ENCODE data around the gene CTDSPL2. TPM values are rescaled to one million over a fixed set of nuclear protein-coding genes. Genes with fewer than 3 reads are reported as not detected.
"Not testable (repeated sequence)": the region's sequence is repeated elsewhere in the genome, so short reads cannot be mapped to it uniquely, and the experiment has no call there.

Gene CTDSPL2
- total RNA-seq, 1 donor from 2014 or later: 74.7 TPM

GRCh38 chr15:44536302-44536961 lies 109.0 kb downstream of the CTDSPL2 start:
- Mint-ChIP-seq H3K27ac (peak overlapping the region; percentile 98), H3K4me1 (peaks cover 25% of the 10 kb centered on the region), H3K9me3 (no peaks in the 10 kb centered on the region), H3K4me3 (peak overlapping the region; percentile 82), H3K36me3 (peaks cover 11% of the 10 kb centered on the region), H3K27me3 (ENCODE audit: low read depth) (no peaks in the 10 kb centered on the region)
- TF ChIP-seq CTCF (IDR thresholded peaks at IDR 0.05; ENCODE audit: unreplicated experiment): no peak
- peak in 1 of 2 experiments; percentile 83 for DNase-seq (ENCODE audit: low spot score in 2 of 2, unreplicated experiment in 2 of 2)

- peak within 1 kb of the TSS; percentile 98 for H3K27ac Mint-ChIP-seq
Observed at GRCh38 chr15:44536962-44537734, 109.7 kb downstream of the CTDSPL2 start, which contains the start of gene EIF3J. Gene EIF3J (plus strand): TSS chr15:44537147. CDS start chr15:44537195, 48 bp downstream.

GRCh38 chr15:44537735-44538240 lies 110.4 kb downstream of the CTDSPL2 start:
- Mint-ChIP-seq H3K4me1 (peaks cover 39% of the 10 kb centered on the region), H3K4me3 (peak overlapping the region; percentile 82), H3K27ac (peak overlapping the region; percentile 92), H3K9me3 (no peaks in the 10 kb centered on the region), H3K27me3 (ENCODE audit: low read depth) (no peaks in the 10 kb centered on the region), H3K36me3 (peaks cover 10% of the 10 kb centered on the region)
- DNase-seq (ENCODE audit: low spot score in 2 of 2, unreplicated experiment in 2 of 2): no peak
- no peak for TF ChIP-seq CTCF (IDR thresholded peaks at IDR 0.05; ENCODE audit: unreplicated experiment)

More at GRCh38 chr15:44536962-44537734, 109.7 kb downstream of the CTDSPL2 start, which contains the start of gene EIF3J:
- Mint-ChIP-seq H3K36me3 (peaks cover 11% of the 10 kb centered on the region), H3K9me3 (no peaks in the 10 kb centered on the region), H3K27me3 (ENCODE audit: low read depth) (no peaks in the 10 kb centered on the region), H3K4me3 (peak within 1 kb of the TSS; percentile 82), H3K4me1 (peaks cover 32% of the 10 kb centered on the region)
- no peak for TF ChIP-seq CTCF (IDR thresholded peaks at IDR 0.05; ENCODE audit: unreplicated experiment)
- DNase-seq (ENCODE audit: low spot score in 2 of 2, unreplicated experiment in 2 of 2): peak; percentile 90 to 93

- TF ChIP-seq CTCF (IDR thresholded peaks at IDR 0.05; ENCODE audit: unreplicated experiment): no peak
- Mint-ChIP-seq H3K27ac (peak overlapping the region; percentile 96), H3K27me3 (ENCODE audit: low read depth) (no peaks in the 10 kb centered on the region), H3K36me3 (peaks cover 13% of the 10 kb centered on the region), H3K4me1 (peaks cover 33% of the 10 kb centered on the region), H3K4me3 (no peak overlapping the region), H3K9me3 (no peaks in the 10 kb centered on the region)
- no peak for DNase-seq (ENCODE audit: low spot score in 2 of 2, unreplicated experiment in 2 of 2)
Observed at GRCh38 chr15:44541282-44541958, 114.0 kb downstream of the CTDSPL2 start.

- Mint-ChIP-seq H3K4me1 (peaks cover 33% of the 10 kb centered on the region), H3K9me3 (no peaks in the 10 kb centered on the region), H3K36me3 (peaks cover 13% of the 10 kb centered on the region), H3K4me3 (no peak overlapping the region), H3K27ac (peak overlapping the region; percentile 96), H3K27me3 (ENCODE audit: low read depth) (no peaks in the 10 kb centered on the region)
- no peak for DNase-seq (ENCODE audit: low spot score in 2 of 2, unreplicated experiment in 2 of 2)
- no peak for TF ChIP-seq CTCF (IDR thresholded peaks at IDR 0.05; ENCODE audit: unreplicated experiment)
Observed at GRCh38 chr15:44542596-44542995, 115.2 kb downstream of the CTDSPL2 start.

GRCh38 chr15:44544745-44545144 lies 117.3 kb downstream of the CTDSPL2 start:
- Mint-ChIP-seq H3K36me3 (peaks cover 11% of the 10 kb centered on the region), H3K4me1 (peaks cover 21% of the 10 kb centered on the region), H3K27ac (peak overlapping the region; percentile 76)
- H3K27me3 Mint-ChIP-seq (ENCODE audit: low read depth); H3K4me3 Mint-ChIP-seq; DNase-seq (ENCODE audit: low spot score in 2 of 2, unreplicated experiment in 2 of 2); H3K9me3 Mint-ChIP-seq: not testable (repeated sequence)

All from mesothelial cell of epicardium (in vitro differentiated cells).